ENCODE data around the gene RIC8B.

DNA sequence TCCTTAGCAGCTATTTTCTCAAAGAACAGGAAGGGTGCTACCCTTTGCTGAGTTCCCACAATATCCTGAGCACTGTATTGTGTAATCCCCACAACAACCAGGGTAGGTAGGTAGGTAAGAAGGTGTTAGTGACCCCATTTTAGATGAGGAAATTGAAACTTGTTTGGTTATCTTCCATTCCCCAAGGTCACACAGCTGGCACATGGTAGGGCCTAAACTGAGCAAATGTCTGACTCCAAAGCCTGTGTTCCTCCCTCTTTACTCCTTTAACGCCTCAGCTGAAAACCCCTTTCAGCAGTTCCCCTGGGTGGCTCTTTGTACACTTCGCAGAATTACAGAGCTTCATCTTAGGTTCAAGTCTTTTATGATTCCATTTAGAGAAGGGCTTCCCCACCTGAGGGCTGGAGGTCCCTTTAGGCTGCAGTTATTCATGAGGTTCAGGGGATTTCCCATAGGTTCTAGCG is 26.5 kb upstream of the RIC8B start:
- TF ChIP-seq POLR2A (IDR thresholded peaks at IDR 0.05) (no peak), CTCF (IDR thresholded peaks at IDR 0.05) (no peak)

All from transverse colon (tissue), 3 donors.